HEK293T (cell line): ENCODE data around the gene HOXC12.

Source experiments
- CTCF ChIA-PET: fragments of 350-600 bp; formaldehyde crosslinking; extraction: SDS; loops from one replicate; lab custom pipeline; 2021; ENCODE audit warnings: antibody characterized with exemption, inconsistent platforms; lab: Yijun Ruan, JAX
- POLR2A ChIA-PET: fragments of 350-600 bp; formaldehyde crosslinking; extraction: SDS; loops from one replicate; lab custom pipeline; 2020; ENCODE audit warnings: antibody characterized with exemption, inconsistent platforms; lab: Yijun Ruan, JAX
- DNase-seq: peaks from one replicate; pipeline ENCODE4 v3.0.0; 2012; ENCODE audit warnings: mixed read lengths; ENCODE audit errors: extremely low spot score
- ARNT ChIP-seq: fragments of 450-650 bp; IDR thresholded peaks from 2 replicates; pipeline ENCODE4 v1.6.1; 2017; ENCODE audit warnings: mild to moderate bottlenecking
- BHLHE40 ChIP-seq: fragments of 450-650 bp; IDR thresholded peaks from 2 replicates; pipeline ENCODE4 v1.6.1; 2016; ENCODE audit warnings: mild to moderate bottlenecking, moderate library complexity, borderline replicate concordance
- CTBP1 ChIP-seq: fragments of 450-650 bp; IDR thresholded peaks from 2 replicates; pipeline ENCODE4 v1.6.1; 2016; ENCODE audit warnings: borderline replicate concordance
- ELF4 ChIP-seq: fragments of 450-650 bp; IDR thresholded peaks from 2 replicates; pipeline ENCODE4 v1.6.1; 2017; ENCODE audit warnings: antibody characterized with exemption
- FOXA1 ChIP-seq: fragments of 450-650 bp; IDR thresholded peaks from 2 replicates; pipeline ENCODE4 v1.6.1; 2016; ENCODE audit warnings: mild to moderate bottlenecking
- FOXK2 ChIP-seq: fragments of 450-650 bp; IDR thresholded peaks from 2 replicates; pipeline ENCODE4 v1.6.1; 2016; ENCODE audit warnings: mild to moderate bottlenecking
- FOXM1 ChIP-seq: fragments of 450-650 bp; IDR thresholded peaks from 2 replicates; pipeline ENCODE4 v1.6.1; 2017; ENCODE audit warnings: mild to moderate bottlenecking, borderline replicate concordance
- HDGF ChIP-seq: fragments of 450-650 bp; IDR thresholded peaks from 2 replicates; pipeline ENCODE4 v1.6.1; 2017; ENCODE audit warnings: antibody characterized with exemption, borderline replicate concordance
- L3MBTL2 ChIP-seq: fragments of 450-650 bp; conservative IDR thresholded peaks from 2 replicates; pipeline ENCODE4 v1.6.1; 2016; ENCODE audit warnings: mild to moderate bottlenecking
- LEF1 ChIP-seq: fragments of 450-650 bp; IDR thresholded peaks from 2 replicates; pipeline ENCODE4 v1.6.1; 2017; ENCODE audit warnings: mild to moderate bottlenecking, borderline replicate concordance
- NFRKB ChIP-seq: fragments of 450-650 bp; IDR thresholded peaks from 2 replicates; pipeline ENCODE4 v1.6.1; 2016; ENCODE audit warnings: mild to moderate bottlenecking, moderate library complexity
- SP1 ChIP-seq: fragments of 450-650 bp; IDR thresholded peaks from 2 replicates; pipeline ENCODE4 v1.6.1; 2017
- SUZ12 ChIP-seq: fragments of 450-650 bp; IDR thresholded peaks from 2 replicates; pipeline ENCODE4 v1.6.1; 2016; ENCODE audit warnings: mild to moderate bottlenecking
- TARDBP ChIP-seq: fragments of 450-650 bp; IDR thresholded peaks from 2 replicates; pipeline ENCODE4 v1.6.1; 2016
- ZNF384 ChIP-seq: fragments of 450-650 bp; IDR thresholded peaks from 2 replicates; pipeline ENCODE4 v1.6.1; 2016
- TF ChIP-seq, protein P1 (sequence below): fragments of 450-650 bp; IDR thresholded peaks from 2 replicates; pipeline ENCODE4 v1.6.1; 2016

HOXC12 gene

DNA sequence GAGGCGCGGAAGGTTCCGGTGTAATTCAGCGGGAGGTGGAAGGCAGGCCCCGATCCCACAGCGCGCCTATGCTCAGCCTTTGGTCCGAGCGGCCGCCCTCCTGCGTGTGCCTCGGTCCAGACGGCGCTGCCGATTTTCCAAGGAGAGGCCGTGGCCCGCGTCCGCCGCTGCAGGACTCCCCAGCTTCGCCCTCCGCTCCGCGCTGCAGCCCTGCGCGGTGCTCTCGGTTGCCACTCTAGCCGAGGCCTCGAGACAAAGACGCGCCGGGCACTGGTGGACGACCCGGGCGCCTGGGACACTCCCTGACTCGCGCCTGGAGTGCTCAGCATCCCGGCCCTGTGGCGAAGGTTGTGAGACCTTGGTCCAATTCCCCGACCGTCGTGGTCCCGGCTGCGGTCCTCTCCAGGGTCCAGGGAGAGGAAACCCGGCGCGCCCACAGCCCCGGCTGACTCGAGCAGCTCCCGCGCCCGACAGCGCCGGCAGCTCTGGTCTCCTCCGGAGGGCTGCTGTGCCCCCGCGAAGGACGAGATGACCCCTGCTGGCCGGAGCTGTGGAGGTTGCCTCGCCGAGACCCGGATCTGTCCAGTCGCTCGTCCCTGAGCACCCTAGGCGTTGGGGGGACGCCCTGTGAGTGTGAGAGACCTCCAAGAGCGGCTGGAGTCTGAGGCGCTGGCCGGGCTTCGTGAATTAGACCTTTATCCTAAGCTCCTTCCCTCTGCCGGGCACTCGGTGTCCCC is 6.5 kb downstream of the HOXC12 start:
- ChIA-PET CTCF (interaction anchor here (1.0 to 1.1 kb wide), 2 partner anchors 8 to 10 kb away, joined by 3 read pairs; no protein-coding TSS in a partner anchor), POLR2A (interaction anchor here (0.9 kb wide), 1 partner anchor 12 kb away, joined by 5 read pairs; the partner anchor contains the start of gene HOXC11)
- TF ChIP-seq FOXK2 (no peak), ZNF384 (no peak), HDGF (no peak), TARDBP (no peak), LEF1 (no peak), L3MBTL2 (no peak), FOXA1 (no peak), SP1 (no peak), ELF4 (no peak), SUZ12 (no peak), ARNT (no peak), CTBP1 (no peak)

DNA sequence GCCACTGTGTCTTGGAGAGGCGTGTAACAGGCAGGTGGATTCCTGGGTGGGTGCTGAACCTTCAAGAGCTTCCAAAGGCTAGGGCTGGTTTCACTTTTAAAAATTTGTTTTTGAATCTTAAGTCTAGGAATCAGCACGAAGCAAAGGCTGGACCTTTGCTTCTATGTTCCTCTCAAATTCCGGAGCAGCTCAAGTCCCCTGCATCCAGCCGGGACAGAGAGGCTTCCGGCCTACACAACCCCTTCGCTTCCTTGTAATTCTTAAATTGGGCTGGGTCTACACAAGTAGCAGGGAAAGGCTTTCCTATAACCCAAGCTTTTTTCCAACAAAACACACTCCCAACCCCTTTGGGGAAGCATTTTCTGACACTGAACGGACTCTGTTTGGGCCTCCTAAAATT is 8.3 kb downstream of the HOXC12 start:
- ChIA-PET POLR2A (interaction anchor here (0.7 to 2.1 kb wide), 11 partner anchors 8 to 286 kb away, joined by 3 to 11 read pairs (median 4); partner anchors contain the start of gene HOXC12), CTCF (interaction anchor here (1.2 to 1.4 kb wide), 2 partner anchors 22 to 25 kb away, joined by 3 read pairs; partner anchors contain the start of gene HOXC10)
- no peak for TF ChIP-seq FOXK2
- DNase-seq, result no peak

More for the DNA sequence above, 6.5 kb downstream of the HOXC12 start:
- no peak for DNase-seq

DNA sequence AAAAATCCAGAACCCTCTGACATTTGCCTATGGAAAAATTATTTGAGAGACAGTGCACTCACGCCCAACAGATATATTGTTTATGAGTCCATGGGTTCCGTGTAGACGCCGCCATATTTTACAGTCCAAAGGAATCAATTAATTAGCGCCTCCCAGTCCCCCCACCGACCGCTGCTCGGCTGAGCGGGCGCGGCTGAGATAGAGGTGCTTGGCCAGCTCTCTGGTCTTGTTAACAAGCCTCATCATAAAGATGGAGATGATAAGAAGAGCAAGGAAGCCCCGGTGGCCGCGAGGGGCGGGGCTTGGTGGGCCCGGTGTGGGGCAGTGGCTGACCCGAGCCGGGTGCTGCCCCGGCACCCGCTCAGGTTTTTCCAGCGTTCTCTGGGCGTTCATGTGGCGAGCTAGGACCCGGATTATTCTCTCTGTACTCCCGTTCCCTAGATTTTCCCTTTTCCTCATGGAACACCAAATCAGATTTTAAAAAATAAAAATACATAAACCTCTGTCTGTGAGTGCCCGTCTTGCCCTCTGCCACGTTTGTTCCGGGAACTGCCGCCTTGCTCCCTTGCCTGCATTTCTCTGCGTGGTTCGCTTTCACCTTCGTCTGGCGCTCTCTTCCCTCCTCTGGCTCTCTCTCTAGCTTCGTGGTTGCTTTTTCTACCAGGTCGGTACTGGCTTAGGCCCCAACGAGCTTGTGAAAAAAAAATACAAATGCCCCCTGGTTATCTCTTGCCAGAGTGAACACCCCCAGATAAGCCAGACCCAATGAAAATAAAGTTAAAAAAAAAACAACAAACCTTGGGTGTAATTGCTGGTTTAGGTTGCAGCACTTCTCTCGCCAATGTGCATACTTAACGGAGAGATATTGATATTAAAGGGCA is 9.0 kb downstream of the HOXC12 start:
- TF ChIP-seq L3MBTL2 (peak; percentile 66), BHLHE40 (no peak)
- CTCF ChIA-PET, result interaction anchor here (1.0 to 2.9 kb wide), 5 partner anchors 11 to 218 kb away, joined by 3 to 7 read pairs (median 3); partner anchors contain the start of genes HOXC10 and HOXC13
- DNase-seq, result peak; percentile 38
- POLR2A ChIA-PET, result interaction anchor here (0.6 to 2.1 kb wide), 12 partner anchors 9 to 287 kb away, joined by 3 to 11 read pairs (median 4); partner anchors contain the start of genes HOXC10 and HOXC12

DNA sequence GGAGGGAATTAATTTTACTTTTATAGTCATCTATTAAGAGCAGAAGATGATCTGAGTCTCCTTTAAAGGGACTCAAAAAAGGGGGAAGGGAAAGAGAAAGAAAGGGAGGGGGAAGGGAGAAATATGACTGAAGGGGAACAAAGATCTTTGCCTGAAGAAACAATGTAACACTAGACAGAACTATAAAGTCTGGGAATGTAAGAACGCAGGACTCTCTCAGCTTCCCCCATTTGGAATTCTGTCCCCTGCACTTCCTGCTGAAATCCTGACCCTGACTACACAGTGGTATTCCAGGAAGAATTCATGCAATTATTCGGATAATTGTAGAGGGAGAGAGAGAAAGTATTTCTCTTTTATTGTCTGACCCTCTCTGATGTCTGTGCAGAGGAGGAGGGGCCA is 9.6 kb downstream of the HOXC12 start:
- ChIA-PET CTCF (interaction anchor here (1.0 to 2.9 kb wide), 3 partner anchors 11 to 218 kb away, joined by 3 to 7 read pairs (median 4); partner anchors contain the start of gene HOXC13), POLR2A (interaction anchor here (0.6 to 2.1 kb wide), 9 partner anchors 10 to 287 kb away, joined by 3 to 11 read pairs (median 3); partner anchors contain the start of genes HOXC10, HOXC12 and HOXC8)
- TF ChIP-seq CTBP1 (no peak; the same call in 1 of the 2 replicates), LEF1 (no peak), SUZ12 (no peak), ARNT (no peak), FOXK2 (no peak), BHLHE40 (no peak), TARDBP (no peak)
- no peak for DNase-seq

DNA sequence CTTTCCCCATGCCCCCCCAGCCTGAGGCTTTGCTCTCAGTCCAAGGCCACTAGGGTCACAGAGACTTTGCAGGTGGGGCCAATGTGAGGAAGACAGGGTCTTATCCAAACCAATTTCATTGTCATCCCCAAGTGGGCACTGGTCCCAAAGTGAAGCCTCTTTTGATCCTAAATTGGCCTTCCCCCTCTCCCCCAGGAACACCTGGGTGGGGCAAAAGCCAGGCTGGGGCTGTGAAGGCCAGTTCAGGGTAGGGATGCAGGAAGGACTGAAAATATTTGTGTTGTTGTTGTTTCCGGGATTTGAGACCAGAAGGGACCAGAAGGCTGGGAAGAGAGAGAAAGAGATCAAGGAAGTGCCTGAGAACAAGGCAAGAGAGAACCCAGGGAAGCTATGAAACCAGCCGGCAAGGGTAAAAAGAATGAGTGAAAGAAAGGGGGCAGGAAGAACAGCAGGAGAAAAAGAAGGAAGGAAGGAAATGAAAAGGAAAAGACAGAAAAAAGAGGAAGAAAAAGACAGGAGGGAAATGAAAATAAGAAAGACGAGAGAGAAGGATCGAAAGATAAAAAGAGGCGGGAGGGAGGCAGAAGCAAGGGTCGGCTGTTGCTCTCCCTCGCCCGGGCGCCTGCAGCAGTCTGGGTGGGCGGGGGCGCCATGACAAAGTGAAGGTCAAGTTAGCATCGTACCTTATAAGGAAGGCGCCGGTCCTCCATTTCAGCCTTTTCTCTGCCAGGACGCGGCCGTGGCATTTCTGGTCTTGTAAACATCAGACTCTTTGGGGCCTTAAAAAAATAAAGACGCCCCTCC is 10.8 kb downstream of the HOXC12 start:
- TF ChIP-seq CTBP1, result 0 out of 2 replicates have a peak, but pooled peaks have one; percentile 8
- no peak for TF ChIP-seq ELF4
- no peak for TF ChIP-seq HDGF
- peak; percentile 28; the same call in 1 of the 2 replicates for TF ChIP-seq L3MBTL2
- TF ChIP-seq, protein P1, sequence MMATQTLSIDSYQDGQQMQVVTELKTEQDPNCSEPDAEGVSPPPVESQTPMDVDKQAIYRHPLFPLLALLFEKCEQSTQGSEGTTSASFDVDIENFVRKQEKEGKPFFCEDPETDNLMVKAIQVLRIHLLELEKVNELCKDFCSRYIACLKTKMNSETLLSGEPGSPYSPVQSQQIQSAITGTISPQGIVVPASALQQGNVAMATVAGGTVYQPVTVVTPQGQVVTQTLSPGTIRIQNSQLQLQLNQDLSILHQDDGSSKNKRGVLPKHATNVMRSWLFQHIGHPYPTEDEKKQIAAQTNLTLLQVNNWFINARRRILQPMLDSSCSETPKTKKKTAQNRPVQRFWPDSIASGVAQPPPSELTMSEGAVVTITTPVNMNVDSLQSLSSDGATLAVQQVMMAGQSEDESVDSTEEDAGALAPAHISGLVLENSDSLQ, result no peak
- TF ChIP-seq ZNF384, result no peak
- POLR2A ChIA-PET, result interaction anchor here (0.7 to 1.4 kb wide), 7 partner anchors 9 to 43 kb away, joined by 3 to 4 read pairs (median 3); partner anchors contain the start of genes HOXC12 and HOXC8
- CTCF ChIA-PET, result interaction anchor here (0.9 to 2.9 kb wide), 2 partner anchors 12 to 13 kb away, joined by 3 to 7 read pairs; no protein-coding TSS in a partner anchor
- DNase-seq, result peak; percentile 46

DNA sequence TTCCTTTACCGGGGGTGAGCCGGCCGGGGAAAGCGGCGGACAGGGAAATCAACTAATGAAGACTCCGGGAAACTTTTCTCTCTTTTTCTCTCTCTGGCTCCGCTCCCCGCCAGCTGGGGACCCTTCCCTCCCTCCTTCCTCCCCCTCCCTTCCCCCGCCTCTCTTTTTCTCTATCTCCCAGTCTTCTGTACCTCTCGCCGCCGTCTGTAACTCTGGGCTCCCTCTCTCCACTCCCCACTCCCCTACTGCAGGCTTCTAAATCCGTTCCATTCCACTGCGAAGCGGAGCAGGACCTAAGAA is 11.3 kb downstream of the HOXC12 start:
- ChIA-PET POLR2A (interaction anchor here (1.1 to 3.7 kb wide), 5 partner anchors 12 to 25 kb away, joined by 3 to 12 read pairs (median 3); partner anchors contain the start of gene HOXC12), CTCF (interaction anchor here (2.9 kb wide), 1 partner anchor 13 kb away, joined by 7 read pairs; no protein-coding TSS in a partner anchor)
- no peak for DNase-seq
- no peak for TF ChIP-seq FOXK2
- TF ChIP-seq HDGF, result no peak
- TF ChIP-seq L3MBTL2, result no peak
- no peak for TF ChIP-seq ZNF384
- TF ChIP-seq CTBP1, result no peak
- no peak for TF ChIP-seq BHLHE40
- TF ChIP-seq FOXA1, result no peak
- no peak for TF ChIP-seq SP1
- TF ChIP-seq SUZ12, result no peak
- no peak for TF ChIP-seq TARDBP
- TF ChIP-seq LEF1, result no peak
- TF ChIP-seq, protein P1, result no peak
- TF ChIP-seq NFRKB, result no peak
- no peak for TF ChIP-seq ARNT
- TF ChIP-seq FOXM1, result no peak
- TF ChIP-seq ELF4, result no peak
